Neural cell (in vitro differentiated cells): ENCODE measurements around the gene OAF. TPM values are rescaled to one million over a fixed set of nuclear protein-coding genes. Genes with fewer than 3 reads are reported as not detected.

ENCODE experiments used
- H2AFZ ChIP-seq: fragments of 200-600, 300-800 bp; sonication (generic), shearing (Covaris generic); 2 replicates; pipeline ENCODE4 v1.6.0; 2014; ENCODE audit warnings: low read depth, mild to moderate bottlenecking, antibody characterized with exemption, low read length, moderate library complexity
- H3F3A ChIP-seq: fragments of 200-600 bp; shearing (Covaris generic); 2 replicates; pipeline ENCODE4 v1.6.1; 2016; ENCODE audit warnings: mild to moderate bottlenecking, moderate library complexity, mixed read lengths, antibody characterized with exemption, low read length; ENCODE audit not compliant: insufficient read depth, poor library complexity, severe bottlenecking
- H3K27ac ChIP-seq: fragments of 200-600, 300-800 bp; sonication (generic), shearing (Covaris generic); 2 replicates; pipeline ENCODE4 v1.5.1; 2014; ENCODE audit warnings: mild to moderate bottlenecking, low read length, moderate library complexity
- H3K27me3 ChIP-seq: fragments of 300-800, 200-600 bp; sonication (generic), shearing (Covaris generic); 2 replicates; pipeline ENCODE4 v1.6.0; 2014; ENCODE audit warnings: mild to moderate bottlenecking, low read depth, low read length, moderate library complexity; ENCODE audit not compliant: insufficient read depth
- H3K36me3 ChIP-seq: fragments of 300-800, 200-600 bp; sonication (generic), shearing (Covaris generic); 2 replicates; pipeline ENCODE4 v1.5.1; 2014; ENCODE audit warnings: mild to moderate bottlenecking, antibody characterized with exemption, low read length, moderate library complexity; ENCODE audit not compliant: insufficient read depth
- H3K4me2 ChIP-seq: fragments of 300-800, 200-600 bp; sonication (generic), shearing (Covaris generic); 2 replicates; pipeline ENCODE4 v1.6.0; 2014; ENCODE audit warnings: mild to moderate bottlenecking, low read length
- H3K4me3 ChIP-seq: fragments of 300-800, 200-600 bp; sonication (generic), shearing (Covaris generic); 2 replicates; pipeline ENCODE4 v1.5.1; 2014; ENCODE audit warnings: mild to moderate bottlenecking, low read length, moderate library complexity
- H3K79me2 ChIP-seq: fragments of 200-600 bp; shearing (Covaris generic); replicated peaks from 2 replicates; pipeline ENCODE4 v1.6.0; 2014; ENCODE audit warnings: mild to moderate bottlenecking, low read length, moderate library complexity; ENCODE audit not compliant: insufficient read depth
- H3K9ac ChIP-seq: fragments of 300-800, 200-600 bp; sonication (generic), shearing (Covaris generic); 2 replicates; pipeline ENCODE4 v1.6.1; 2016; ENCODE audit warnings: mild to moderate bottlenecking, low read length, mixed read lengths
- H3K9me2 ChIP-seq: fragments of 200-600 bp; shearing (Covaris generic); 2 replicates; pipeline ENCODE4 v1.6.1; 2016; ENCODE audit warnings: mild to moderate bottlenecking, low read length, mixed read lengths; ENCODE audit not compliant: insufficient read depth
- H3K9me3 ChIP-seq: fragments of 200-600, 300-800 bp; sonication (generic), shearing (Covaris generic); 2 replicates; pipeline ENCODE4 v1.6.1; 2016; ENCODE audit warnings: mild to moderate bottlenecking, mixed run types, low read length, moderate library complexity, mixed read lengths
- H4K20me1 ChIP-seq: fragments of 200-600 bp; shearing (Covaris generic); 2 replicates; pipeline ENCODE4 v1.6.1; 2016; ENCODE audit warnings: mild to moderate bottlenecking, mixed run types; ENCODE audit not compliant: insufficient read depth
- CTCF ChIP-seq: fragments of 450-650 bp; IDR thresholded peaks from 2 replicates; pipeline ENCODE4 v1.5.1; 2014; ENCODE audit warnings: antibody characterized with exemption, mild to moderate bottlenecking, moderate library complexity; ENCODE audit not compliant: poor library complexity, severe bottlenecking
- EP300 ChIP-seq: fragments of 450-650 bp; conservative IDR thresholded peaks from 2 replicates; pipeline ENCODE4 v1.6.1; 2014; ENCODE audit warnings: antibody characterized with exemption, mild to moderate bottlenecking, moderate library complexity; ENCODE audit not compliant: poor library complexity, severe bottlenecking
- EZH2 ChIP-seq: fragments of 200-600, 300-800 bp; shearing (Covaris generic), sonication (generic); IDR thresholded peaks from 2 replicates; pipeline ENCODE4 v1.6.1; 2014; ENCODE audit warnings: antibody characterized with exemption, low read length, borderline replicate concordance, mild to moderate bottlenecking; ENCODE audit not compliant: insufficient read depth, poor library complexity, severe bottlenecking
- MXI1 ChIP-seq: fragments of 450-650 bp; conservative IDR thresholded peaks from 2 replicates; pipeline ENCODE4 v1.6.1; 2014; ENCODE audit warnings: antibody characterized with exemption, mild to moderate bottlenecking; ENCODE audit not compliant: poor library complexity, severe bottlenecking
- POLR2AphosphoS5 ChIP-seq: IDR thresholded peaks from 2 replicates; pipeline ENCODE4 v1.6.1; 2012
- RAD21 ChIP-seq: fragments of 450-650 bp; conservative IDR thresholded peaks from 2 replicates; pipeline ENCODE4 v1.6.1; 2014; ENCODE audit warnings: antibody characterized with exemption, mild to moderate bottlenecking, moderate library complexity
- SMC3 ChIP-seq: fragments of 450-650 bp; conservative IDR thresholded peaks from 2 replicates; pipeline ENCODE4 v1.6.1; 2014; ENCODE audit warnings: antibody characterized with exemption, mild to moderate bottlenecking, moderate library complexity; ENCODE audit not compliant: poor library complexity
- TAF1 ChIP-seq: IDR thresholded peaks from 2 replicates; pipeline ENCODE4 v1.6.1; 2012; ENCODE audit warnings: low read depth
- polyA plus RNA-seq: library from polyadenylated mRNA; depleted of rRNA; stranded (reverse); fragments of >200 nt; gene quantifications from 2 replicates; pipeline ENCODE4 v1.2.3, GENCODE V29; 2014
- TF ChIP-seq, protein P1 (sequence below): IDR thresholded peaks from 2 replicates; pipeline ENCODE4 v1.6.1; 2012; ENCODE audit warnings: borderline replicate concordance

Gene OAF
- polyA plus RNA-seq, 1 donor from 2014 or later: 0.97 TPM

DNA sequence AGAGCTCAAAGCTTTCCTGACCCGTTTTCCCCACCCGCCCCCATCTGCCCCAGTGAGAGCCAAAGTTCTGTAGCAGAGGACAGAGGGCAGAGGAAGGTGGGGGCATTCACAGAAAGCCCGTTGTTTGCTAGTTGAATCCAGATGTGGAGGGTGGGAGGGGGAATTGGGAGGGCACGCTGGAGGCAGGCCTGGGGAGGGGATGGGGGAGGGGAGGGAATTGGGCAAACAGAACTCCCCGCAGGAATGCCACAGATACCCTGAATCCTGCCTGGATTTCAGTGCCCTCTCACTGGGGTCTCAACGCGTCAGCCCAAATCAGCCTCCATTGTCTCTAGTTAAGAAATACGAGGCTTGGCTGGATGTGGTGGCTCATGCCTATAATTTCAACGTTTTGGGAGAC is 12.9 kb upstream of the OAF start:
- Histone ChIP-seq H3K9me2 (no peaks in the 10 kb centered on the region), H4K20me1 (no peaks in the 10 kb centered on the region), H3K27ac (no peak overlapping the region), H3K36me3 (no peaks in the 10 kb centered on the region), H3K27me3 (no peaks in the 10 kb centered on the region), H3F3A (no peaks in the 10 kb centered on the region), H2AFZ (no peak overlapping the region), H3K4me2 (no peak overlapping the region), H3K79me2 (no peaks in the 10 kb centered on the region), H3K9me3 (no peaks in the 10 kb centered on the region), H3K9ac (no peak overlapping the region), H3K4me3 (no peak overlapping the region)
- TF ChIP-seq SMC3 (no peak), EZH2 (no peak), RAD21 (no peak), POLR2AphosphoS5 (no peak), EP300 (no peak), MXI1 (no peak), TAF1 (no peak), CTCF (no peak)
- TF ChIP-seq, protein P1, sequence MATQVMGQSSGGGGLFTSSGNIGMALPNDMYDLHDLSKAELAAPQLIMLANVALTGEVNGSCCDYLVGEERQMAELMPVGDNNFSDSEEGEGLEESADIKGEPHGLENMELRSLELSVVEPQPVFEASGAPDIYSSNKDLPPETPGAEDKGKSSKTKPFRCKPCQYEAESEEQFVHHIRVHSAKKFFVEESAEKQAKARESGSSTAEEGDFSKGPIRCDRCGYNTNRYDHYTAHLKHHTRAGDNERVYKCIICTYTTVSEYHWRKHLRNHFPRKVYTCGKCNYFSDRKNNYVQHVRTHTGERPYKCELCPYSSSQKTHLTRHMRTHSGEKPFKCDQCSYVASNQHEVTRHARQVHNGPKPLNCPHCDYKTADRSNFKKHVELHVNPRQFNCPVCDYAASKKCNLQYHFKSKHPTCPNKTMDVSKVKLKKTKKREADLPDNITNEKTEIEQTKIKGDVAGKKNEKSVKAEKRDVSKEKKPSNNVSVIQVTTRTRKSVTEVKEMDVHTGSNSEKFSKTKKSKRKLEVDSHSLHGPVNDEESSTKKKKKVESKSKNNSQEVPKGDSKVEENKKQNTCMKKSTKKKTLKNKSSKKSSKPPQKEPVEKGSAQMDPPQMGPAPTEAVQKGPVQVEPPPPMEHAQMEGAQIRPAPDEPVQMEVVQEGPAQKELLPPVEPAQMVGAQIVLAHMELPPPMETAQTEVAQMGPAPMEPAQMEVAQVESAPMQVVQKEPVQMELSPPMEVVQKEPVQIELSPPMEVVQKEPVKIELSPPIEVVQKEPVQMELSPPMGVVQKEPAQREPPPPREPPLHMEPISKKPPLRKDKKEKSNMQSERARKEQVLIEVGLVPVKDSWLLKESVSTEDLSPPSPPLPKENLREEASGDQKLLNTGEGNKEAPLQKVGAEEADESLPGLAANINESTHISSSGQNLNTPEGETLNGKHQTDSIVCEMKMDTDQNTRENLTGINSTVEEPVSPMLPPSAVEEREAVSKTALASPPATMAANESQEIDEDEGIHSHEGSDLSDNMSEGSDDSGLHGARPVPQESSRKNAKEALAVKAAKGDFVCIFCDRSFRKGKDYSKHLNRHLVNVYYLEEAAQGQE: no peak

- H2AFZ ChIP-seq: no peak overlapping the region
- H3K79me2 ChIP-seq: no peaks in the 10 kb centered on the region
- H4K20me1 ChIP-seq: no peaks in the 10 kb centered on the region
- no peak overlapping the region for H3K27ac ChIP-seq
- TF ChIP-seq MXI1: no peak
- TF ChIP-seq EP300: no peak
- TF ChIP-seq, protein P1: no peak
- no peak for TF ChIP-seq POLR2AphosphoS5
- TF ChIP-seq SMC3: no peak
- TF ChIP-seq TAF1: no peak
- no peak for TF ChIP-seq EZH2
- no peak for TF ChIP-seq CTCF
- TF ChIP-seq RAD21: no peak
- H3K4me3 ChIP-seq: no peak overlapping the region
- no peak overlapping the region for H3K4me2 ChIP-seq
- no peaks in the 10 kb centered on the region for H3K9me2 ChIP-seq
- no peaks in the 10 kb centered on the region for H3K36me3 ChIP-seq
- H3K27me3 ChIP-seq: no peaks in the 10 kb centered on the region
- H3K9ac ChIP-seq: no peak overlapping the region
- H3F3A ChIP-seq: no peaks in the 10 kb centered on the region
- H3K9me3 ChIP-seq: no peaks in the 10 kb centered on the region
Measured at GRCh38 chr11:120198403-120198786, 12.4 kb upstream of the OAF start.
